ENCODE measurements around the gene ATG3.

Gene ATG3

DNA sequence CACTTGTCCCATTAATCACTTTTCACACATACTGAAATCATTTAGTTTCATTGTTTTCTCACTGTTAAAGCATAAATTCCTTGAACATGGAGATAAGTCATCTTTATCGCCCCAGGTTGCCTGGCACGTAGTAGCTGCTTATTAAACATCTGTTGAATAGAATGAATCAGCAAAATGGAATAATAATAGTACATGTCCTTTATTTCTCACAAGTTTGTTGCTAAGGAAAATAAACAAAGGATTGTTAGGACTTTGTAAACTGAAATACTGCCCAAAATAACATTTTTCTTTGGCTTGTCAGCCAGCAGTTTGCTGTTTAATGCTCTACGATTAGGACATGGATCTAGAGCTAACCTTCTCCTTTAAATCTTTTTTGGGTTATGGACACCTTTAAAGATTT, 17.9 kb upstream of the ATG3 start:
- TF ChIP-seq, protein P1, sequence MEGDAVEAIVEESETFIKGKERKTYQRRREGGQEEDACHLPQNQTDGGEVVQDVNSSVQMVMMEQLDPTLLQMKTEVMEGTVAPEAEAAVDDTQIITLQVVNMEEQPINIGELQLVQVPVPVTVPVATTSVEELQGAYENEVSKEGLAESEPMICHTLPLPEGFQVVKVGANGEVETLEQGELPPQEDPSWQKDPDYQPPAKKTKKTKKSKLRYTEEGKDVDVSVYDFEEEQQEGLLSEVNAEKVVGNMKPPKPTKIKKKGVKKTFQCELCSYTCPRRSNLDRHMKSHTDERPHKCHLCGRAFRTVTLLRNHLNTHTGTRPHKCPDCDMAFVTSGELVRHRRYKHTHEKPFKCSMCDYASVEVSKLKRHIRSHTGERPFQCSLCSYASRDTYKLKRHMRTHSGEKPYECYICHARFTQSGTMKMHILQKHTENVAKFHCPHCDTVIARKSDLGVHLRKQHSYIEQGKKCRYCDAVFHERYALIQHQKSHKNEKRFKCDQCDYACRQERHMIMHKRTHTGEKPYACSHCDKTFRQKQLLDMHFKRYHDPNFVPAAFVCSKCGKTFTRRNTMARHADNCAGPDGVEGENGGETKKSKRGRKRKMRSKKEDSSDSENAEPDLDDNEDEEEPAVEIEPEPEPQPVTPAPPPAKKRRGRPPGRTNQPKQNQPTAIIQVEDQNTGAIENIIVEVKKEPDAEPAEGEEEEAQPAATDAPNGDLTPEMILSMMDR (IDR thresholded peaks at IDR 0.05) = no peak

GRCh38 chr3:112579232-112579631, 17.5 kb upstream of the ATG3 start:
- TF ChIP-seq, protein P1 (IDR thresholded peaks at IDR 0.05) = no peak

GRCh38 chr3:112572701-112573100, 10.9 kb upstream of the ATG3 start:
- TF ChIP-seq, protein P1 (IDR thresholded peaks at IDR 0.05) = no peak

- TF ChIP-seq, protein P1 (IDR thresholded peaks at IDR 0.05) = no peak
These were observed 7.5 kb upstream of the ATG3 start for GRCh38 chr3:112569265-112569664.

GRCh38 chr3:112568642-112569041, 6.9 kb upstream of the ATG3 start:
- TF ChIP-seq, protein P1 (IDR thresholded peaks at IDR 0.05) = no peak

DNA sequence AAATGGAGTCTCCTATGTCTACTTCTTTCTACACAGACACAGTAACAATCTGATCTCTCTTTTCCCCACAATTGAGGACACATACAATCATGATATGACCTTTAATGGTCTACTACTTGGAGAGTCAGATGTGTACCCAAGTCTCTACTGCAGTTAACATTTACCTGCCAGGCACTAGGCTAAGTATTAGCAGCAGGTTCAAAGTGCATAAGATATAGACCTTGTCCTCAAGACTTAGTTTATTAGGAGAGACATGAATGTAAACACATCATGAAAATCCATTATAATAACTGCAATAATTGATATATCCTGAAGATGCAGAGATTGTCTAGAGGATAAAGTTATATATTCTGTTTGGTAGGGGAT, 3.2 kb upstream of the ATG3 start:
- TF ChIP-seq, protein P1 (IDR thresholded peaks at IDR 0.05) = no peak

- TF ChIP-seq, protein P1 (IDR thresholded peaks at IDR 0.05) = no peak
These were observed 353 bp downstream of the ATG3 start for GRCh38 chr3:112561484-112561733.

GRCh38 chr3:112560721-112561483, 860 bp downstream of the ATG3 start:
- TF ChIP-seq, protein P1 (IDR thresholded peaks at IDR 0.05) = no peak

All from LNCAP (cell line).